Spinal cord (tissue), 4 donors: ENCODE results near the gene ZC3HAV1L. TPM values are rescaled to one million over a fixed set of nuclear protein-coding genes. Genes with fewer than 3 reads are reported as not detected.

Experiments used
- polyA plus RNA-seq, 2 donors: library from polyadenylated mRNA; unstranded; fragments of 120-200 nt; gene quantifications; one replicate each; pipeline ENCODE4 v1.2.1, GENCODE V29; 2013; ENCODE audit not compliant: insufficient read length in 2 of 2
- total RNA-seq, 2 donors: library from RNA; depleted of rRNA in 1 of 2; stranded (reverse); fragments of 120-200 nt in 1 of 2; fragments of >200 nt in 1 of 2; gene quantifications; one replicate each; pipeline versions ENCODE4 v1.2.3 to v1.2.4, GENCODE V29; 2013 to 2014

Gene ZC3HAV1L
- total and polyA plus RNA-seq, 4 donors = 6.9 to 15.9 (median 10.5) TPM

Other genes with a start within 250 kb of the ZC3HAV1L start
- gene TMEM213, start 238.0 kb downstream of the ZC3HAV1L start, total RNA-seq = not detected
- under 1 TPM; 0.77 to 0.87 TPM for gene TMEM213, start 238.0 kb downstream of the ZC3HAV1L start, polyA plus RNA-seq
- 1 to 10 TPM; 1.3 TPM for gene ATP6V0A4, start 237.8 kb downstream of the ZC3HAV1L start, total RNA-seq
- 1 to 10 TPM; 2.5 to 2.6 TPM for gene ATP6V0A4, start 237.8 kb downstream of the ZC3HAV1L start, polyA plus RNA-seq
- 10 to 100 TPM; 11.1 to 15.4 TPM for gene KIAA1549, start 54.7 kb downstream of the ZC3HAV1L start, total RNA-seq
- 10 to 100 TPM; 22.6 to 27.8 TPM for gene KIAA1549, start 54.7 kb downstream of the ZC3HAV1L start, polyA plus RNA-seq
- 10 to 100 TPM; 23.3 to 25.2 TPM for gene ZC3HAV1, start 73.7 kb upstream of the ZC3HAV1L start, total RNA-seq
- 10 to 100 TPM in 1 of 2 donors, 1 to 10 TPM in 1; 9.5 to 11.6 TPM for gene ZC3HAV1, start 73.7 kb upstream of the ZC3HAV1L start, polyA plus RNA-seq
- 10 to 100 TPM; 15.0 to 22.2 TPM for gene UBN2, start 195.2 kb upstream of the ZC3HAV1L start, total RNA-seq
- 10 to 100 TPM; 12.7 to 14.1 TPM for gene UBN2, start 195.2 kb upstream of the ZC3HAV1L start, polyA plus RNA-seq